SKM-1 treated with dmso at 0.1 percent for 144 hours (cell line): ENCODE measurements around the gene EXOSC5.
A peak's percentile ranks its signal among the peaks of the same experiment; 100 is the strongest.
"Not testable (repeated sequence)": the region's sequence is repeated elsewhere in the genome, so short reads cannot be mapped to it uniquely, and the experiment has no call there.

Experiments used
- DNase-seq: peaks from one replicate; lab custom pipeline; 2025; ENCODE audit not compliant: unreplicated experiment; lab: John Stamatoyannopoulos, UW

EXOSC5 gene

DNA sequence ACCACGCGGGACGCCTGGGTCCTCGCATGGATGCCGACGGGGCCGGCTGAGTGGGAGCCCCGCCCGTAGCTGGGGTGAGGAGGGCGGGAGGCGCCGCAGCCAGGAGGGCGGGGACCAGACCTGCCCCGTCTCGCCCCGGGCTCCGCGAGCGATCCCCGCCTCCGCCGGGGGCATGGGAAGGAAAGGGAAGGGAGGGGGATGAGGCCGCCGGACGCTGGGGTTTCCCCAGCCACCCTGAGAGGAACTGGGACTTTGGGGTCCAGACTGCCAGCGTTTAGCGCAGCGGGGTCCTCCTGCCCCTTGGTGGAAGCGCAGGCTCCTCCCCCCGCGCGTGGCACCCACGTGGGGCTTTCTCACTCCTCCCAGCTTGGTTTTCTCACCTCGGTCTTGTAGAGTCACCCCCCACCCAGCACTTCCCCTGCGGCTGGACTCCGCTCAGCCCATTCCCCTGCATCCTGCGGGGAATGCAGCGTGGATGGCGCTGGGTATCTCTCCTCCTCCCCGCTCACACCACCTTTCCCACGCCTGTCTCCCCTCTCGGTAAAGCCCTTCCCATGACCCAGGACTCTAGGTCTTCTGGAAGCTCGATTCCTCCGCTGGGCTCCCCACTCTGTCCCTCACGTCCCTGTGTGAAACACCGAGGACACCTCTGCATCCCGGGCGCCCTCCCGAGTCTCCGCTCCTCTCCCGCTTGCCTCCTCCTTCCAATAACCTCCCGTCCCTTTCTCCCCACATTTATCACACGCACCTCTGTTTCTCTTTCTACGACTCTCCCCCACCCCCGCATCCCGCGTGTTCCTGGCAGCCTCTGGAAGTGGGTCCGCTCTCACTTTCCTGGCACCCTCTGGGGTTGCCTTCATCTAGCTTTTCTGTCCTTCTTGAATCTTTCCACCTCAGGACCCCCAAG, 45.6 kb downstream of the EXOSC5 start:
- peak; percentile 61 for DNase-seq

DNA sequence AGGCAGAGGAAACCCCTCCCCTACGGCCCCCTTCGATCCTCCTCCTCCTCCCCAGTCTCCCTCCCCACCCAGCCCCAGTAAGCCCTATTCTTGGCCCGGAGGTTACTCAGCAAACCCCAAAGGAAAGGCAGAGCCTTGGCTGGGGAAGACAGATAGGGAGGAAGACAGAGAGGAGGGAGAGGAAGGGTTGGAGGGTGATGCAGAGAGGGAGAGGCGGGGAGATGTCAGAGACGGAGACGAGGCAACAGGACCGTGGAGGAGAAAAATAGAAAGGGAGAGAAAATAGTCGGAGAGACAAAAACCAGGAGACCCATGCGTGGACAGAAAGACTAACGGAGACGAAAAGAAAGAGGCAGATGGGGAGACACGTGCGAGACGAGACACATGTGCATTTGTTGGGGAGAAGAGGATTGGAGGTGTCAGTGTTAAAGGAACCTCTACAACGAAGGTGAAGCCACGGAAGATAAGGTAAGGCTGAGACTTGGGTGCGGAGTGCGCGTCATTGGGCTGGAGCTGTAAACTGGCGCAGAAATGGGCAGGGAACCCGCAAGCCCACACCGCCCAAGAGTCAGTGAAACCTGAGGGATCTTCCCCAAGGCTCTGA, 46.3 kb downstream of the EXOSC5 start:
- DNase-seq: no peak

GRCh38 chr19:41346916-41347315, 50.2 kb downstream of the EXOSC5 start:
- not testable (repeated sequence) for DNase-seq

GRCh38 chr19:41344162-41344561, 53.0 kb downstream of the EXOSC5 start:
- DNase-seq: no peak

- DNase-seq: no peak
These were observed 55.3 kb downstream of the EXOSC5 start for GRCh38 chr19:41341669-41342490.

DNA sequence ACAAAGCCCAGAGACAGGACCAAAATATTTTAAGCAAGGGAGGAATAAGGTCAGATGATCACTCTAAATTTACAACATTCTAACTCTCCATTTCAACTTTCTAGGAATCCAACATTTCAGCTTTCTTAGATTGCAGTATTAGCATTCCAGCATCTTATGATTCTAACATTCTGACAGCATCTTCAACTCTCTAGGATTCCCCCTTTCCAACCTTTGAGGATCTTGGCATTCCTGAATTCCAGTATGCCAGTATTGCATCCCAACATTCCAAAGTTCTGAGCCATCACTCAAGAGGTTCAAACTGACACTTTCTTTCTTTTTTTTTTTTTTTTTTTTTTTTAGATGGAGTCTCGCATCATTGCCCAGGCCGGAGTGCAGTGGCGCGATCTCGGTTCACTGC, 57.2 kb downstream of the EXOSC5 start:
- DNase-seq: no peak
